HEK293 (cell line): ENCODE results near the gene FRRS1L.

Experiments
- CTCF ChIA-PET: fragments of 350-600 bp; formaldehyde crosslinking; extraction: SDS; loops from one replicate; lab custom pipeline; 2021; ENCODE audit warnings: antibody characterized with exemption; lab: Yijun Ruan, JAX
- POLR2A ChIA-PET: fragments of 300-600 bp; formaldehyde crosslinking; extraction: SDS; loops from one replicate; lab custom pipeline; 2020; ENCODE audit warnings: antibody characterized with exemption, inconsistent platforms; lab: Yijun Ruan, JAX
- H3K27ac ChIP-seq: fragments of 200-500 bp; sonication (Bioruptor generic); 2 replicates; pipeline ENCODE4 v1.5.1; 2014; ENCODE audit warnings: low read depth, low read length, control low read depth, inconsistent platforms; ENCODE audit errors: extremely low read depth
- H3K36me3 ChIP-seq, 2 experiments: fragments of 200-500 bp in 1 of 2; sonication (Bioruptor generic) in 1 of 2; 1 replicate in 1 of 2; 2 replicates in 1 of 2; pipeline ENCODE4 v1.5.1; 2014 to 2017; ENCODE audit warnings: inconsistent platforms in 2 of 2, low read length in 2 of 2; ENCODE audit not compliant: control insufficient read depth in 2 of 2, insufficient read depth in 1 of 2
- H3K4me1 ChIP-seq: fragments of 200-500 bp; sonication (Bioruptor generic); 2 replicates; pipeline ENCODE4 v1.5.1; 2014; ENCODE audit warnings: mild to moderate bottlenecking, low read length, inconsistent platforms; ENCODE audit not compliant: control insufficient read depth, insufficient read depth
- H3K4me3 ChIP-seq: 2 replicates; pipeline ENCODE4 v1.5.1; 2011; ENCODE audit warnings: low read depth, mild to moderate bottlenecking, control low read depth, low read length, moderate library complexity
- H3K9me3 ChIP-seq: fragments of 200-500 bp; sonication (Bioruptor generic); 2 replicates; pipeline ENCODE4 v1.5.1; 2014; ENCODE audit warnings: low read depth, low read length, inconsistent platforms; ENCODE audit not compliant: control insufficient read depth, insufficient read depth
- EGR2 ChIP-seq: fragments of 450-650 bp; formaldehyde crosslinking; IDR thresholded peaks from 2 replicates; pipeline ENCODE4 v1.5.1; 2016; ENCODE audit warnings: low read depth, missing biosample characterization, missing genetic modification characterization
- GLI2 ChIP-seq: fragments of 450-650 bp; formaldehyde crosslinking; IDR thresholded peaks from 2 replicates; pipeline ENCODE4; 2017; ENCODE audit warnings: missing biosample characterization, missing genetic modification characterization, low read depth, borderline replicate concordance
- GLIS1 ChIP-seq: fragments of 450-650 bp; formaldehyde crosslinking; IDR thresholded peaks from 2 replicates; pipeline ENCODE4 v1.5.1; 2016; ENCODE audit warnings: missing biosample characterization, missing genetic modification characterization
- MZF1 ChIP-seq: fragments of 450-650 bp; formaldehyde crosslinking; IDR thresholded peaks from 2 replicates; pipeline ENCODE4 v1.5.1; 2017; ENCODE audit warnings: missing biosample characterization, missing genetic modification characterization, borderline replicate concordance
- WT1 ChIP-seq: fragments of 450-650 bp; formaldehyde crosslinking; IDR thresholded peaks from 2 replicates; pipeline ENCODE4 v1.5.1; 2016; ENCODE audit warnings: missing biosample characterization, missing genetic modification characterization
- ZNF10 ChIP-seq: fragments of 450-650 bp; formaldehyde crosslinking; IDR thresholded peaks from 2 replicates; pipeline ENCODE4 v1.5.1; 2017; ENCODE audit warnings: missing biosample characterization, missing genetic modification characterization
- ZNF157 ChIP-seq: fragments of 450-650 bp; formaldehyde crosslinking; IDR thresholded peaks from 2 replicates; pipeline ENCODE4 v1.5.1; 2016; ENCODE audit warnings: missing biosample characterization, missing genetic modification characterization
- ZNF223 ChIP-seq: fragments of 450-650 bp; formaldehyde crosslinking; IDR thresholded peaks from 2 replicates; pipeline ENCODE4 v1.5.1; 2016; ENCODE audit warnings: missing biosample characterization, missing genetic modification characterization
- ZNF335 ChIP-seq: fragments of 450-650 bp; formaldehyde crosslinking; conservative IDR thresholded peaks from 2 replicates; pipeline ENCODE4 v1.5.1; 2016; ENCODE audit warnings: missing biosample characterization, missing genetic modification characterization
- ZNF510 ChIP-seq: fragments of 450-650 bp; formaldehyde crosslinking; IDR thresholded peaks from 2 replicates; pipeline ENCODE4 v1.5.1; 2018; ENCODE audit warnings: mild to moderate bottlenecking, missing genetic modification characterization, missing biosample characterization; ENCODE audit not compliant: insufficient replicate concordance
- ZNF514 ChIP-seq: fragments of 450-650 bp; formaldehyde crosslinking; IDR thresholded peaks from 2 replicates; pipeline ENCODE4 v1.5.1; 2016; ENCODE audit warnings: missing biosample characterization, missing genetic modification characterization
- ZNF549 ChIP-seq: fragments of 450-650 bp; IDR thresholded peaks from 2 replicates; pipeline ENCODE4 v1.5.1; 2018; ENCODE audit warnings: missing biosample characterization, missing genetic modification characterization, mild to moderate bottlenecking, inconsistent platforms, moderate library complexity
- ZNF571 ChIP-seq: fragments of 450-650 bp; formaldehyde crosslinking; IDR thresholded peaks from 2 replicates; pipeline ENCODE4 v1.5.0; 2017; ENCODE audit warnings: missing biosample characterization, missing genetic modification characterization
- ZNF596 ChIP-seq: fragments of 450-650 bp; IDR thresholded peaks from 2 replicates; pipeline ENCODE4 v1.5.0; 2018; ENCODE audit warnings: missing biosample characterization, mild to moderate bottlenecking, missing genetic modification characterization, moderate library complexity
- ZNF792 ChIP-seq: fragments of 450-650 bp; formaldehyde crosslinking; IDR thresholded peaks from 2 replicates; pipeline ENCODE4 v1.5.1; 2016; ENCODE audit warnings: missing biosample characterization, missing genetic modification characterization
- ZSCAN30 ChIP-seq: fragments of 450-650 bp; IDR thresholded peaks from 2 replicates; pipeline ENCODE4 v1.5.1; 2018; ENCODE audit warnings: missing biosample characterization, mild to moderate bottlenecking, missing genetic modification characterization, moderate library complexity
- TF ChIP-seq, protein P1 (sequence below): sonication (generic); formaldehyde crosslinking; IDR thresholded peaks from 2 replicates; pipeline ENCODE4 v1.8.1; 2022; ENCODE audit warnings: mild to moderate bottlenecking, moderate library complexity, missing genetic modification reagents
- TF ChIP-seq, protein P2 (sequence below): fragments of 450-650 bp; formaldehyde crosslinking; IDR thresholded peaks from 2 replicates; pipeline ENCODE4 v1.5.1; 2016; ENCODE audit warnings: missing biosample characterization, missing genetic modification characterization
- TF ChIP-seq, protein P3 (sequence below): fragments of 450-650 bp; formaldehyde crosslinking; IDR thresholded peaks from 2 replicates; pipeline ENCODE4 v1.5.1; 2016; ENCODE audit warnings: missing biosample characterization, missing genetic modification characterization

The FRRS1L gene

DNA sequence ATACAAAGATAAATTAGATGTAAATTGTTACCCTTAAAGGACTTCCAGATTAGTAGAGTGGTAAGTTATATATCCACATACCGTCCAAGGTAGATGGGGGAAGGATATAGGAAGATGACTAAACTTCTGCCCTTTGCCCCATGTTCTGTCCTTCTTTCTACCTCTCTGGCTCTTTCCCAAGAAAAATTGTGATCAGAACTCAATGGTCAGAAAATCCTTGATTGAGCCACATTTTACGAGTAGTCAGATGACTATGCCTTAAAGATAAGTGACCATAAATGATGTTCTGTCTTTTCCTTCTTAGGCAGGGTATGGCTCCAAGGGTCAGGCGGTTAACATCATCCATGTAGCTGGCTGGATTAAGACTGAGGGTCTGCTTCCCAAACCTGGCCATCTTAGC is 4.4 kb downstream of the FRRS1L start:
- Histone ChIP-seq H3K4me1 (no peaks in the 10 kb centered on the region; the same call in 1 of the 2 replicates), H3K36me3 (no peaks in the 10 kb centered on the region), H3K9me3 (no peaks in the 10 kb centered on the region), H3K27ac (no peak overlapping the region), H3K4me3 (no peak overlapping the region)
- ChIA-PET CTCF (interaction anchor here (1.2 to 1.8 kb wide), 2 partner anchors 14 to 20 kb away, joined by 3 to 6 read pairs; no protein-coding TSS in a partner anchor), POLR2A (no interaction called here)
- TF ChIP-seq ZNF335 (tag by site-specific recombination) (no peak), ZNF596 (tag by site-specific recombination) (no peak), GLIS1 (tag by site-specific recombination) (no peak), ZNF157 (tag by site-specific recombination) (no peak)

DNA sequence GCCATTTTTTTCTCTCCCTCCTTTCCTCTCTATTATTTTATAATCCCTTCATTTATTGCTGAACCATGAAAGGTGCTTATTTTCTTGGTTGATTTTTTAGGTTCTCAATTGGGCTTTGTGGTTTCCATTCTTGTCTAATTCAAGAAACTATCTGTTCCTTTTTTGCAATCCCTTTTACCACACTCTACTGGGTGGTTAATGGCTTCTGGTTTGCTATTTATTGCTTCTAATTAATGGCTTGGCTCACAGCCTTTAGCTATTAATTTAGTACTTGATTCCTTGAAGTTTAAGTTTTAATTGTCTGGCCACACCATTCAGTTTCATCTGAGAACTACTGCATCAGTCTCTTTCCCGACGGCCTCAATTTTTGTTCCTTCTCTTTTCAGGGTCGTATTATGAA is 5.6 kb downstream of the FRRS1L start:
- no peak for TF ChIP-seq ZNF223 (tag by site-specific recombination)
- no peak for TF ChIP-seq EGR2 (tag by site-specific recombination)
- no peak for TF ChIP-seq ZNF549 (tag by site-specific recombination)
- no peak for TF ChIP-seq ZNF792 (tag by site-specific recombination)
- TF ChIP-seq, protein P1, sequence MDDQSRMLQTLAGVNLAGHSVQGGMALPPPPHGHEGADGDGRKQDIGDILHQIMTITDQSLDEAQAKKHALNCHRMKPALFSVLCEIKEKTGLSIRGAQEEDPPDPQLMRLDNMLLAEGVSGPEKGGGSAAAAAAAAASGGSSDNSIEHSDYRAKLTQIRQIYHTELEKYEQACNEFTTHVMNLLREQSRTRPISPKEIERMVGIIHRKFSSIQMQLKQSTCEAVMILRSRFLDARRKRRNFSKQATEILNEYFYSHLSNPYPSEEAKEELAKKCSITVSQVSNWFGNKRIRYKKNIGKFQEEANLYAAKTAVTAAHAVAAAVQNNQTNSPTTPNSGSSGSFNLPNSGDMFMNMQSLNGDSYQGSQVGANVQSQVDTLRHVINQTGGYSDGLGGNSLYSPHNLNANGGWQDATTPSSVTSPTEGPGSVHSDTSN (CRISPR knock-in tag) = no peak
- TF ChIP-seq, all 188 proteins: peak for 0
- Histone ChIP-seq H3K4me3 (no peak overlapping the region), H3K27ac (no peak overlapping the region), H3K4me1 (no peaks in the 10 kb centered on the region), H3K36me3 (no peaks in the 10 kb centered on the region), H3K9me3 (no peaks in the 10 kb centered on the region)
- POLR2A ChIA-PET = no interaction called here
- CTCF ChIA-PET = no interaction called here

DNA sequence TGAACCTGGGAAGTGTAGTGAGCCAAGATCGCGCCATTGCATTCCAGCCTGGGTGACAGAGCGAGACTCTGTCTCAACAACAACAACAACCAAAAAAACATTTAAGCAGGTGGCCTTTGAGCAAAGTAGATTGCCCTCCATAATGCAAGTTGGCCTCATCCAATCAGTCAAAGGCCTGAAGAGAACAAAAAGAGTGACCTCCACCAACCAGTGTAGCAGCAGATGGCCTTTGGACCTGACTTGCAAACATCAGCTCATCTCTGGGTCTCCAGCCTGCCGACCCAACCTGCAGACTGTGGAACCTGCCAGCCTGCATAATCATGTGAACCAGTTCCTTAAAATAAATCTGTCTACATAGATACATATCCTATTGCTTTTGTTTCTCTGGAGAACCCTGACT is 7.5 kb downstream of the FRRS1L start:
- no peaks in the 10 kb centered on the region for H3K9me3 ChIP-seq
- H3K27ac ChIP-seq = no peak overlapping the region
- no peaks in the 10 kb centered on the region for H3K36me3 ChIP-seq
- no peaks in the 10 kb centered on the region for H3K4me1 ChIP-seq
- TF ChIP-seq, protein P2, sequence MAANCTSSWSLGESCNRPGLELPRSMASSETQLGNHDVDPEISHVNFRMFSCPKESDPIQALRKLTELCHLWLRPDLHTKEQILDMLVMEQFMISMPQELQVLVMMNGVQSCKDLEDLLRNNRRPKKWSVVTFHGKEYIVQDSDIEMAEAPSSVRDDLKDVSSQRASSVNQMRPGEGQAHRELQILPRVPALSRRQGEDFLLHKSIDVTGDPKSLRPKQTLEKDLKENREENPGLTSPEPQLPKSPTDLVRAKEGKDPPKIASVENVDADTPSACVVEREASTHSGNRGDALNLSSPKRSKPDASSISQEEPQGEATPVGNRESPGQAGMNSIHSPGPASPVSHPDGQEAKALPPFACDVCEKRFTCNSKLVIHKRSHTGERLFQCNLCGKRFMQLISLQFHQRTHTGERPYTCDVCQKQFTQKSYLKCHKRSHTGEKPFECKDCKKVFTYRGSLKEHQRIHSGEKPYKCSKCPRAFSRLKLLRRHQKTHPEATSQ = no peak
- TF ChIP-seq ZNF510 (tag by site-specific recombination) = no peak
- TF ChIP-seq MZF1 (tag by site-specific recombination) = no peak
- no peak for TF ChIP-seq GLI2
- no peak for TF ChIP-seq ZNF10
- no peak for TF ChIP-seq WT1 (tag by site-specific recombination)
- H3K4me3 ChIP-seq = no peak overlapping the region
- ChIA-PET POLR2A (no interaction called here), CTCF (interaction anchor here (1.1 kb wide), 1 partner anchor 23 kb away, joined by 3 read pairs; no protein-coding TSS in a partner anchor)

DNA sequence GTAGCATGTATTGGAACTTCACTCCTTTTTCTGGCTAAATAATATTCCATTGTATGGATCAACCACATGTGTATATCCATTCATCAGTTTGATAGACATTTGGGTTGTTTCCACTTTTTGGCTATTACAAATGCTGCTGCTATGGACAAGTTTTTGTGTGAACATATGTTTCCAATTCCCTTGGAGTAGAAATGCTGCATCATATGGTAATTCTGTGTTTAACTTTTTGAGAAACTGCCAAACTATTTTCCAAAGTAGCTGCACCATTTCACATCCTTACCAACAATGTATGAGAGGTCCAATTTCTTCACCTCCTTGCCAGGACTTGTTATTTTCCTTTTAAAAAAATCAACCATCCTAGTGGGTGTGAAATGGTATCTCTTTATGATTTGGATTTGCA is 8.4 kb downstream of the FRRS1L start:
- POLR2A ChIA-PET = interaction anchor here (0.5 kb wide), 1 partner anchor 28 kb away, joined by 4 read pairs; no protein-coding TSS in a partner anchor
- no peaks in the 10 kb centered on the region for H3K9me3 ChIP-seq
- CTCF ChIA-PET = interaction anchor here (1.1 kb wide), 1 partner anchor 24 kb away, joined by 3 read pairs; no protein-coding TSS in a partner anchor
- no peaks in the 10 kb centered on the region for H3K36me3 ChIP-seq
- no peak overlapping the region for H3K27ac ChIP-seq
- H3K4me1 ChIP-seq = no peaks in the 10 kb centered on the region
- H3K4me3 ChIP-seq = no peak overlapping the region
- TF ChIP-seq ZNF571 (tag by site-specific recombination) (no peak), ZSCAN30 (tag by site-specific recombination) (no peak), ZNF514 (tag by site-specific recombination) (no peak)
- TF ChIP-seq, protein P3, sequence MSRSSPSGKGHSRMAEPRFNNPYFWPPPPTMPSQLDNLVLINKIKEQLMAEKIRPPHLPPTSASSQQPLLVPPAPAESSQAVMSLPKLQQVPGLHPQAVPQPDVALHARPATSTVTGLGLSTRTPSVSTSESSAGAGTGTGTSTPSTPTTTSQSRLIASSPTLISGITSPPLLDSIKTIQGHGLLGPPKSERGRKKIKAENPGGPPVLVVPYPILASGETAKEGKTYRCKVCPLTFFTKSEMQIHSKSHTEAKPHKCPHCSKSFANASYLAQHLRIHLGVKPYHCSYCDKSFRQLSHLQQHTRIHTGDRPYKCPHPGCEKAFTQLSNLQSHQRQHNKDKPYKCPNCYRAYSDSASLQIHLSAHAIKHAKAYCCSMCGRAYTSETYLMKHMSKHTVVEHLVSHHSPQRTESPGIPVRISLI = no peak
